ENCODE data around the gene PCDH9. TPM values are rescaled to one million over a fixed set of nuclear protein-coding genes. Genes with fewer than 3 reads are reported as not detected.

Gene PCDH9
- polyA plus RNA-seq, 1 of the 3 experiments (the other 2 are of a cell fraction), result 1.3 TPM

DNA sequence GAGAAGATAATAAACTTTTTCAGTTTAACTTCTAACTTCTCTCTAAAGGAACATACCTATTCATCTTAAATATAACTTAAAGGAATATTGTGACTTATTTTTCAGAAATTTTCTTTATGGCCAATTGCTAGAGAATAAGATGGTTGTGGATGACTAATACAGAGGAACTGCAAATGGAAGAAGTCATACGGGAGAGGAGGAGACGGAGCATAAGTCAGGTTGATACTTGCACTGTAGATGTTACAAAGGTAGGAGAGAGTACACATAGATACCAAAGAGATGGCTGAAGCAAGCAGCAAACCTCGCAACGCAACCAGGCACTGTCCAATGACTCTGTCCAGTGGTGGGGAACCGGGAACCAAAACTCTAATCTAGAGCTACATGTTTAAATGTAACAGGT, 963.4 kb downstream of the PCDH9 start:
- H3K36me3 ChIP-seq (replicated peaks in 1 of 2; ENCODE audit: control insufficient read depth in 1 of 2, insufficient read depth in 2 of 2, low read length in 1 of 2), result no peaks in the 10 kb centered on the region
- 0 out of 2 replicates have a peak, but pooled peaks cover 3% of the 10 kb centered on the region for H3K9me2 ChIP-seq
- no peak for DNase-seq
- no peak overlapping the region for H3K4me2 ChIP-seq
- H3F3A ChIP-seq (replicated peaks; ENCODE audit: insufficient read depth), result no peaks in the 10 kb centered on the region
- POLR2A ChIA-PET, result no interaction called here
- H3K9ac ChIP-seq, result no peak overlapping the region
- no peaks in the 10 kb centered on the region for H3K27me3 ChIP-seq (ENCODE audit: insufficient read depth)
- H3K79me2 ChIP-seq (ENCODE audit: insufficient read depth), result no peaks in the 10 kb centered on the region
- 87% methylated on average over 5 of the region's 5 CpGs for WGBS (ENCODE audit: low lambda C conversion rate)
- CTCF ChIA-PET, result no interaction called here
- H2AFZ ChIP-seq (ENCODE audit: low read depth), result no peak overlapping the region
- no peaks in the 10 kb centered on the region for H3K9me3 ChIP-seq
- no peak for TF ChIP-seq FOSL2 (IDR thresholded peaks at IDR 0.05; ENCODE audit: borderline replicate concordance, low read depth)
- no peak for TF ChIP-seq MXI1 (IDR thresholded peaks at IDR 0.05; ENCODE audit: low read depth, low read length)
- TF ChIP-seq FOXJ3 (CRISPR knock-in tag; IDR thresholded peaks at IDR 0.05), result no peak
- no peak for TF ChIP-seq TAF1 (IDR thresholded peaks at IDR 0.05; ENCODE audit: borderline replicate concordance, low read depth, low read length)
- TF ChIP-seq ELF1 (IDR thresholded peaks at IDR 0.05), result no peak
- TF ChIP-seq, protein P1, sequence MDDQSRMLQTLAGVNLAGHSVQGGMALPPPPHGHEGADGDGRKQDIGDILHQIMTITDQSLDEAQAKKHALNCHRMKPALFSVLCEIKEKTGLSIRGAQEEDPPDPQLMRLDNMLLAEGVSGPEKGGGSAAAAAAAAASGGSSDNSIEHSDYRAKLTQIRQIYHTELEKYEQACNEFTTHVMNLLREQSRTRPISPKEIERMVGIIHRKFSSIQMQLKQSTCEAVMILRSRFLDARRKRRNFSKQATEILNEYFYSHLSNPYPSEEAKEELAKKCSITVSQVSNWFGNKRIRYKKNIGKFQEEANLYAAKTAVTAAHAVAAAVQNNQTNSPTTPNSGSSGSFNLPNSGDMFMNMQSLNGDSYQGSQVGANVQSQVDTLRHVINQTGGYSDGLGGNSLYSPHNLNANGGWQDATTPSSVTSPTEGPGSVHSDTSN (IDR thresholded peaks at IDR 0.05), result no peak
- TF ChIP-seq, protein P2, sequence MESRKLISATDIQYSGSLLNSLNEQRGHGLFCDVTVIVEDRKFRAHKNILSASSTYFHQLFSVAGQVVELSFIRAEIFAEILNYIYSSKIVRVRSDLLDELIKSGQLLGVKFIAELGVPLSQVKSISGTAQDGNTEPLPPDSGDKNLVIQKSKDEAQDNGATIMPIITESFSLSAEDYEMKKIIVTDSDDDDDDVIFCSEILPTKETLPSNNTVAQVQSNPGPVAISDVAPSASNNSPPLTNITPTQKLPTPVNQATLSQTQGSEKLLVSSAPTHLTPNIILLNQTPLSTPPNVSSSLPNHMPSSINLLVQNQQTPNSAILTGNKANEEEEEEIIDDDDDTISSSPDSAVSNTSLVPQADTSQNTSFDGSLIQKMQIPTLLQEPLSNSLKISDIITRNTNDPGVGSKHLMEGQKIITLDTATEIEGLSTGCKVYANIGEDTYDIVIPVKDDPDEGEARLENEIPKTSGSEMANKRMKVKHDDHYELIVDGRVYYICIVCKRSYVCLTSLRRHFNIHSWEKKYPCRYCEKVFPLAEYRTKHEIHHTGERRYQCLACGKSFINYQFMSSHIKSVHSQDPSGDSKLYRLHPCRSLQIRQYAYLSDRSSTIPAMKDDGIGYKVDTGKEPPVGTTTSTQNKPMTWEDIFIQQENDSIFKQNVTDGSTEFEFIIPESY (IDR thresholded peaks at IDR 0.05; ENCODE audit: borderline replicate concordance, low read depth), result no peak
- no peak for TF ChIP-seq SMC3 (IDR thresholded peaks at IDR 0.05; ENCODE audit: low read depth, low read length)
- no peak for TF ChIP-seq MEF2A (IDR thresholded peaks at IDR 0.05; ENCODE audit: borderline replicate concordance, low read depth)
- TF ChIP-seq, protein P3, sequence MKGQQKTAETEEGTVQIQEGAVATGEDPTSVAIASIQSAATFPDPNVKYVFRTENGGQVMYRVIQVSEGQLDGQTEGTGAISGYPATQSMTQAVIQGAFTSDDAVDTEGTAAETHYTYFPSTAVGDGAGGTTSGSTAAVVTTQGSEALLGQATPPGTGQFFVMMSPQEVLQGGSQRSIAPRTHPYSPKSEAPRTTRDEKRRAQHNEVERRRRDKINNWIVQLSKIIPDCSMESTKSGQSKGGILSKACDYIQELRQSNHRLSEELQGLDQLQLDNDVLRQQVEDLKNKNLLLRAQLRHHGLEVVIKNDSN (IDR thresholded peaks at IDR 0.05; ENCODE audit: borderline replicate concordance, low read depth), result no peak
- no peak for TF ChIP-seq EP300 (IDR thresholded peaks at IDR 0.05; ENCODE audit: borderline replicate concordance in 1 of 2, low read depth in 1 of 2, low read length in 1 of 2)
- TF ChIP-seq EZH2phosphoT487 (IDR thresholded peaks at IDR 0.05; ENCODE audit: borderline replicate concordance, low read depth), result no peak
- TF ChIP-seq, protein P4, sequence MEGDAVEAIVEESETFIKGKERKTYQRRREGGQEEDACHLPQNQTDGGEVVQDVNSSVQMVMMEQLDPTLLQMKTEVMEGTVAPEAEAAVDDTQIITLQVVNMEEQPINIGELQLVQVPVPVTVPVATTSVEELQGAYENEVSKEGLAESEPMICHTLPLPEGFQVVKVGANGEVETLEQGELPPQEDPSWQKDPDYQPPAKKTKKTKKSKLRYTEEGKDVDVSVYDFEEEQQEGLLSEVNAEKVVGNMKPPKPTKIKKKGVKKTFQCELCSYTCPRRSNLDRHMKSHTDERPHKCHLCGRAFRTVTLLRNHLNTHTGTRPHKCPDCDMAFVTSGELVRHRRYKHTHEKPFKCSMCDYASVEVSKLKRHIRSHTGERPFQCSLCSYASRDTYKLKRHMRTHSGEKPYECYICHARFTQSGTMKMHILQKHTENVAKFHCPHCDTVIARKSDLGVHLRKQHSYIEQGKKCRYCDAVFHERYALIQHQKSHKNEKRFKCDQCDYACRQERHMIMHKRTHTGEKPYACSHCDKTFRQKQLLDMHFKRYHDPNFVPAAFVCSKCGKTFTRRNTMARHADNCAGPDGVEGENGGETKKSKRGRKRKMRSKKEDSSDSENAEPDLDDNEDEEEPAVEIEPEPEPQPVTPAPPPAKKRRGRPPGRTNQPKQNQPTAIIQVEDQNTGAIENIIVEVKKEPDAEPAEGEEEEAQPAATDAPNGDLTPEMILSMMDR (IDR thresholded peaks at IDR 0.05), result no peak
- TF ChIP-seq RCOR1 (IDR thresholded peaks at IDR 0.05; ENCODE audit: low read length), result no peak
- TF ChIP-seq CHD2 (IDR thresholded peaks at IDR 0.05; ENCODE audit: low read length, partially characterized antibody), result no peak
- no peaks in the 10 kb centered on the region; a peak in 1 of 4 replicates for H3K4me1 ChIP-seq (ENCODE audit: control insufficient read depth in 1 of 2, insufficient read depth in 2 of 2, low read depth in 1 of 2, low read length in 1 of 2)
- no peak overlapping the region for H3K27ac ChIP-seq (ENCODE audit: low read depth in 2 of 2, low read length in 1 of 2)
- H4K20me1 ChIP-seq (ENCODE audit: insufficient read depth), result no peaks in the 10 kb centered on the region
- H3K4me3 ChIP-seq (ENCODE audit: low read depth in 2 of 2, low read length in 1 of 2), result no peak overlapping the region

Measured in SK-N-SH (cell line).